Neural cell (in vitro differentiated cells): ENCODE results near the gene BCL2. TPM values are rescaled to one million over a fixed set of nuclear protein-coding genes. Genes with fewer than 3 reads are reported as not detected.

Source experiments
- H2AFZ ChIP-seq: fragments of 200-600, 300-800 bp; sonication (generic), shearing (Covaris generic); 2 replicates; pipeline ENCODE4 v1.6.0; 2014; ENCODE audit warnings: low read depth, mild to moderate bottlenecking, antibody characterized with exemption, low read length, moderate library complexity
- H3F3A ChIP-seq: fragments of 200-600 bp; shearing (Covaris generic); 2 replicates; pipeline ENCODE4 v1.6.1; 2016; ENCODE audit warnings: mild to moderate bottlenecking, moderate library complexity, mixed read lengths, antibody characterized with exemption, low read length; ENCODE audit not compliant: insufficient read depth, poor library complexity, severe bottlenecking
- H3K27ac ChIP-seq: fragments of 200-600, 300-800 bp; sonication (generic), shearing (Covaris generic); 2 replicates; pipeline ENCODE4 v1.5.1; 2014; ENCODE audit warnings: mild to moderate bottlenecking, low read length, moderate library complexity
- H3K27me3 ChIP-seq: fragments of 300-800, 200-600 bp; sonication (generic), shearing (Covaris generic); 2 replicates; pipeline ENCODE4 v1.6.0; 2014; ENCODE audit warnings: mild to moderate bottlenecking, low read depth, low read length, moderate library complexity; ENCODE audit not compliant: insufficient read depth
- H3K36me3 ChIP-seq: fragments of 300-800, 200-600 bp; sonication (generic), shearing (Covaris generic); 2 replicates; pipeline ENCODE4 v1.5.1; 2014; ENCODE audit warnings: mild to moderate bottlenecking, antibody characterized with exemption, low read length, moderate library complexity; ENCODE audit not compliant: insufficient read depth
- H3K4me2 ChIP-seq: fragments of 300-800, 200-600 bp; sonication (generic), shearing (Covaris generic); 2 replicates; pipeline ENCODE4 v1.6.0; 2014; ENCODE audit warnings: mild to moderate bottlenecking, low read length
- H3K4me3 ChIP-seq: fragments of 300-800, 200-600 bp; sonication (generic), shearing (Covaris generic); 2 replicates; pipeline ENCODE4 v1.5.1; 2014; ENCODE audit warnings: mild to moderate bottlenecking, low read length, moderate library complexity
- H3K79me2 ChIP-seq: fragments of 200-600 bp; shearing (Covaris generic); replicated peaks from 2 replicates; pipeline ENCODE4 v1.6.0; 2014; ENCODE audit warnings: mild to moderate bottlenecking, low read length, moderate library complexity; ENCODE audit not compliant: insufficient read depth
- H3K9ac ChIP-seq: fragments of 300-800, 200-600 bp; sonication (generic), shearing (Covaris generic); 2 replicates; pipeline ENCODE4 v1.6.1; 2016; ENCODE audit warnings: mild to moderate bottlenecking, low read length, mixed read lengths
- H3K9me2 ChIP-seq: fragments of 200-600 bp; shearing (Covaris generic); 2 replicates; pipeline ENCODE4 v1.6.1; 2016; ENCODE audit warnings: mild to moderate bottlenecking, low read length, mixed read lengths; ENCODE audit not compliant: insufficient read depth
- H3K9me3 ChIP-seq: fragments of 200-600, 300-800 bp; sonication (generic), shearing (Covaris generic); 2 replicates; pipeline ENCODE4 v1.6.1; 2016; ENCODE audit warnings: mild to moderate bottlenecking, mixed run types, low read length, moderate library complexity, mixed read lengths
- H4K20me1 ChIP-seq: fragments of 200-600 bp; shearing (Covaris generic); 2 replicates; pipeline ENCODE4 v1.6.1; 2016; ENCODE audit warnings: mild to moderate bottlenecking, mixed run types; ENCODE audit not compliant: insufficient read depth
- CTCF ChIP-seq: fragments of 450-650 bp; IDR thresholded peaks from 2 replicates; pipeline ENCODE4 v1.5.1; 2014; ENCODE audit warnings: antibody characterized with exemption, mild to moderate bottlenecking, moderate library complexity; ENCODE audit not compliant: poor library complexity, severe bottlenecking
- EP300 ChIP-seq: fragments of 450-650 bp; conservative IDR thresholded peaks from 2 replicates; pipeline ENCODE4 v1.6.1; 2014; ENCODE audit warnings: antibody characterized with exemption, mild to moderate bottlenecking, moderate library complexity; ENCODE audit not compliant: poor library complexity, severe bottlenecking
- EZH2 ChIP-seq: fragments of 200-600, 300-800 bp; shearing (Covaris generic), sonication (generic); IDR thresholded peaks from 2 replicates; pipeline ENCODE4 v1.6.1; 2014; ENCODE audit warnings: antibody characterized with exemption, low read length, borderline replicate concordance, mild to moderate bottlenecking; ENCODE audit not compliant: insufficient read depth, poor library complexity, severe bottlenecking
- MXI1 ChIP-seq: fragments of 450-650 bp; conservative IDR thresholded peaks from 2 replicates; pipeline ENCODE4 v1.6.1; 2014; ENCODE audit warnings: antibody characterized with exemption, mild to moderate bottlenecking; ENCODE audit not compliant: poor library complexity, severe bottlenecking
- POLR2AphosphoS5 ChIP-seq: IDR thresholded peaks from 2 replicates; pipeline ENCODE4 v1.6.1; 2012
- RAD21 ChIP-seq: fragments of 450-650 bp; conservative IDR thresholded peaks from 2 replicates; pipeline ENCODE4 v1.6.1; 2014; ENCODE audit warnings: antibody characterized with exemption, mild to moderate bottlenecking, moderate library complexity
- REST ChIP-seq: IDR thresholded peaks from 2 replicates; pipeline ENCODE4 v1.6.1; 2012; ENCODE audit warnings: borderline replicate concordance
- SMC3 ChIP-seq: fragments of 450-650 bp; conservative IDR thresholded peaks from 2 replicates; pipeline ENCODE4 v1.6.1; 2014; ENCODE audit warnings: antibody characterized with exemption, mild to moderate bottlenecking, moderate library complexity; ENCODE audit not compliant: poor library complexity
- TAF1 ChIP-seq: IDR thresholded peaks from 2 replicates; pipeline ENCODE4 v1.6.1; 2012; ENCODE audit warnings: low read depth
- polyA plus RNA-seq: library from polyadenylated mRNA; depleted of rRNA; stranded (reverse); fragments of >200 nt; gene quantifications from 2 replicates; pipeline ENCODE4 v1.2.3, GENCODE V29; 2014

Gene BCL2
- polyA plus RNA-seq, 1 donor from 2014 or later: 3.4 TPM

GRCh38 chr18:63161032-63161760 lies 158.4 kb downstream of the BCL2 start:
- Histone ChIP-seq H3K36me3 (no peaks in the 10 kb centered on the region), H3K27ac (no peak overlapping the region), H3K27me3 (no peaks in the 10 kb centered on the region), H2AFZ (no peak overlapping the region), H3K9me2 (no peaks in the 10 kb centered on the region), H3K4me3 (no peak overlapping the region), H3K79me2 (no peaks in the 10 kb centered on the region), H3K9ac (no peak overlapping the region), H4K20me1 (no peaks in the 10 kb centered on the region), H3K9me3 (no peaks in the 10 kb centered on the region), H3K4me2 (no peak overlapping the region), H3F3A (no peaks in the 10 kb centered on the region)
- no peak for TF ChIP-seq TAF1
- TF ChIP-seq MXI1: no peak
- TF ChIP-seq RAD21: no peak
- no peak for TF ChIP-seq REST
- TF ChIP-seq SMC3: no peak
- no peak for TF ChIP-seq CTCF
- TF ChIP-seq POLR2AphosphoS5: no peak
- TF ChIP-seq EP300: no peak

GRCh38 chr18:63160172-63160995 lies 159.2 kb downstream of the BCL2 start:
- Histone ChIP-seq H3F3A (no peaks in the 10 kb centered on the region), H3K36me3 (no peaks in the 10 kb centered on the region), H3K27ac (no peak overlapping the region), H3K4me2 (no peak overlapping the region), H4K20me1 (no peaks in the 10 kb centered on the region), H2AFZ (no peak overlapping the region), H3K9ac (no peak overlapping the region), H3K27me3 (no peaks in the 10 kb centered on the region), H3K4me3 (no peak overlapping the region), H3K79me2 (no peaks in the 10 kb centered on the region), H3K9me3 (no peaks in the 10 kb centered on the region), H3K9me2 (no peaks in the 10 kb centered on the region)
- TF ChIP-seq MXI1 (no peak), SMC3 (no peak), TAF1 (no peak), CTCF (no peak), POLR2AphosphoS5 (no peak), REST (no peak), EP300 (no peak), EZH2 (no peak), RAD21 (no peak)
